HG02610 (cell line): ENCODE data around the gene PTPRN2.
"Not testable (repeated sequence)": the region's sequence is repeated elsewhere in the genome, so short reads cannot be mapped to it uniquely, and the experiment has no call there.

ENCODE experiments used
- ATAC-seq: cut with Tn5 transposase; IDR thresholded peaks from one replicate; pipeline ENCODE4 v1.9.1; 2021; ENCODE audit warnings: mild to moderate bottlenecking, moderate library complexity; ENCODE audit not compliant: unreplicated experiment

The PTPRN2 gene

DNA sequence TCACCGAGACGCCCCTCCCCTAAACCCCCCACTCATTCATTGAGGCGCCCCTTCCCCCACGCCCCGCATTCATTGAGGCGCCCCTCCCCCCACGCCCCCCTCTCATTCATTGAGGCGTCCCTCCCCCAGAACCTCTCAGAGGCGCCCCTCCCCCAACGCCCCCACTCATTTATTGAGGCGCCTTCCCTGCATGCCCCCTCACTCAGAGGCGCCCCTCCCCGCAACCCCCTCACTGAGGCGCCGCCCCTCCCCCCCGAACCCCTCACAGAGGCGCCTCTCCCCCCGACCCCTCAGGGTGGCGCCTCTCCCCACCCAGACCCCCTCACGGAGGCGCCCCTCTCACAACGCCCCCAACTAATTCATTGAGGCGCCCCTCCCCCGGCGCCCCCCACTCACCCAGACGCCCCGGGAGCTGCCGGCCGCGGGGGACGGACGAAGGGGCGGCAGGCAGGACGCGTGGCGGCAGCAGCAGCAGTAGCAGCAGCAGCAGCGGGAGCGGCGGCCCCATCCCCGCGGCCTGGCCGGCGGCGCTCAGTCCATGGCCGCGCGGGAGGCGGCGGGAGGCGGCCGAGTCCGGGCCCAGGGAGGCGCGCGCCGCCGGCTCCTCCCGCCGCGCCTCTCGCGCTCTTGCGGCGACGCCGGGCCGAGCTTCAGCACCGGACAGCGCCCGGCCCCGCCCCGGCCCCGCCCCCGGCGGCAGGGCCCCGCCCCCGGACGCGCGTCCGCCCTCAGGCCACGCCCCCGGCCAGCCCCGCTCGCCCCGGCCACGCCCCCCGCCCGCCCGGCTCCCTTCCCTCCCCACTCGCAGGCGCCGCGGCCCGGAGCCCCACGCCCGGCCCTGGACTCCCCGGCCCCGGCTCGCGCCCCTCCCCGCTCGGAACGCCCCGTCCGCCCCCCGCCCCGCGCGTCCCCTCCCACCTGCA, at the start of gene PTPRN2:
Gene PTPRN2 (minus strand): TSS at position 662 of the 923 bp plus-strand sequence.
- no peak for ATAC-seq

GRCh38 chr7:158633055-158633956, 45.7 kb upstream of the PTPRN2 start:
- ATAC-seq, result peak; percentile 62

- ATAC-seq, result no peak
Observed at GRCh38 chr7:158631574-158632195, 44.1 kb upstream of the PTPRN2 start.

DNA sequence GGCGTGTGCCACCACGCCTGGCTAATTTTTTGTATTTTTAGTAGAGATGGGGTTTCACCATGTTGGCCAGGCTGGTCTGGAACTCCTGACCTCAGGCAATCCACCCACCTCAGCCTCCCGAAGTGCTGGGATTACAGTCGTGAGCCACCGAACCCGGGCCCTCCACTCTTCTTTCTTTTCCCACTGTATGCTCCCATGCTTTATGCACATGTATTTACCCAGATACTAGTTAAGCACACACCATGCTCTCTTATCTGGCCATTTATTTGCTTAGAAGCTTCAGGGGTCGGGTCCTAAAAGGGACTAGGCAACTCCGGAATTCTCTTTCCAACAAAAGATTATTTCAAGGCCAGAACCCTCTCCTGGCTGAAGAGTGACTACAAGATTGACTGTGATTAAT, 38.7 kb upstream of the PTPRN2 start:
- ATAC-seq, result not testable (repeated sequence)

DNA sequence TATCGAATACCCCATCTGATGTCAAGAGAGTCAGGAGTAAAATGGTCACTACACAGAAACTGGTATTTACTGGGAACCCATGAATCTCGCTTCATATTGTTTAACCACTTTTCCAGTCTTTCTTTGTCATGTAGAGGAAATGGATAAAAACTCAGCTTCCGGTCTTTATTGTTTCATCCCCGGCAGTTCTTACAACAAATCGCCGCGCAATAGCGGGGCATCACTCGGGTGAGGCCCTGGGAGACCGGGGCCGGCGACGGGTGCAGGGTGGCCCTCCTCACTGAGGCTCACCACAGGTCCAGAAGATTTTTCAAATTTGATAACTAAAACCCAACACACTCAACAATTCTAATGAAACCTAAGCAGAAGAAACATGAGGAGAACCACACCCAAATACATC, 35.6 kb upstream of the PTPRN2 start:
- no peak for ATAC-seq

- ATAC-seq, result no peak
Observed at GRCh38 chr7:158620839-158621441, 33.3 kb upstream of the PTPRN2 start.

- no peak for ATAC-seq
Observed at GRCh38 chr7:158620418-158620817, 32.8 kb upstream of the PTPRN2 start.

- no peak for ATAC-seq
Observed at GRCh38 chr7:158618745-158619140, 31.1 kb upstream of the PTPRN2 start.

DNA sequence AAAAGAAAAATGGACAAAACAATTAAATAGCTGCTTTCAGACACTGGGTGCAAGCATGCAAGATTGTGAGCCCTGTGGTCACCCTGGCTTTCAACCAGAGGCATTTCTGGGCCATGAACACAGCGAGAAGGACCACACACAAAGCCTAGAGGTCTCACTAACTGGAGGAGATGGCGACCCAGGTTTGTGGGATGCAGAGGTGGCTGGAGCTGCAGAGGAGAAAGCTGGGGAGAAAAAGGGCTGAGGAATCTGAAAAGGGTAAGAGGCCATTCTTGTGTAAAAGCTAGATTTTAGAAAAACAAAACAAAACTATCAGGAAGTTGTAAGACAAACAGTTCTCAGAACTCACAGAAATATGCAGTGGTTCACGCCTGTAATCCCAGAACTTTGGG, 30.1 kb upstream of the PTPRN2 start:
- no peak for ATAC-seq

DNA sequence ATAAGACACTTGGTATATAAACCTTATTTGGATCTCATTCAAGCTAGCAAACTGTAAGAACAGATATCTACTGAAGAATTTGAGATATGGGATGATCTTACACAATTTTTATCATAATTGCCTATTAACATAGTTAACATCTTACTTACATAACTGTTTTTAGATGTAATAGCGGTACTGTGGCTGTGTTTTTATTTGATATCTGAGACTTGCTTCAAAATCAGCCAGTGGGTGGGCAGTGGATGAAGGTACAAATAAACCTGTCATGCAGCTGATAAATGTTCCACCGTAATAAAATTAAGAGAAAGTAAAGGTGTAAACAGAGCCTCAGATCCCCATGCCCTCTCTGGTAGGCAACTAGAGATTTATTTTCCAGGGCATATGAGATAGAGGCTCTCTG, 28.4 kb upstream of the PTPRN2 start:
- ATAC-seq, result no peak

- ATAC-seq, result no peak
Observed at GRCh38 chr7:158614700-158615099, 27.1 kb upstream of the PTPRN2 start.

DNA sequence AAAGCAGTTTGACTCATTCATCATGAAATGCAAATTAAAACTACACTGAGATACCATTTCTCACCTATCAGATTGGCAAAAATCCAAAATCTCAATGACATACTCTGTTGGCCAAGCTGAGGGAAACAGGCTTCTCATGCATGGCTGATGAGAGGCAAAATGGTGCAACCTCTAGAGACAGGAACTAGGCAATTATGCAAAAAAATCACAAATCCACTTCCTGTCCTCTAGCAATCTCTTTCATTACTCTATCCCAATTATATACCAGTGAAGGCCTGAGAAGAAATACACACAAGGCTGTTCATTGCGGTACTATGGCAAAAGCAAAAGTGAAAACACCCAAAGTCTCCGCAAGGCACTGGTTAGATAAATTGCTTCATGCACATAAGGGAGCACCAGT, 25.9 kb upstream of the PTPRN2 start:
- peak; percentile 95 for ATAC-seq

DNA sequence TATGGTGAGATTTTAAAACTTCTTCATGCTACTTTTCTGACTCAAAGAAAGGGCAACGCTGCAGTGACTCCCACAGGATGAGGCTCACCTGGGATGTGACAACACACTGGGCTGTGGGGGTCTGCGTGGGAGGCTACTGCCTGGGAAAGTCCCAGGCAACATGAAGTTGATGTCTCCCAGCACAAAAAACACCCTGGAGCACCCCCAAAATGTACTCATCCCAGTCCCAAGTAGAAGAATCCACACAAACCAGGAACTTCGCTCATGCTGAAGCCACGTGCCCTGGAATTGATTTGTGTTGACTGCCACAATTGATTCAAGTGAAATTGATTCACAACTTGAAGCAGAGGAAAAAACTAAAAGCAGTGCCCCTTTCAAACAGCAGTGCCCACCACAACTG, 24.9 kb upstream of the PTPRN2 start:
- ATAC-seq, result no peak

GRCh38 chr7:158611541-158611940, 23.9 kb upstream of the PTPRN2 start:
- ATAC-seq, result no peak

DNA sequence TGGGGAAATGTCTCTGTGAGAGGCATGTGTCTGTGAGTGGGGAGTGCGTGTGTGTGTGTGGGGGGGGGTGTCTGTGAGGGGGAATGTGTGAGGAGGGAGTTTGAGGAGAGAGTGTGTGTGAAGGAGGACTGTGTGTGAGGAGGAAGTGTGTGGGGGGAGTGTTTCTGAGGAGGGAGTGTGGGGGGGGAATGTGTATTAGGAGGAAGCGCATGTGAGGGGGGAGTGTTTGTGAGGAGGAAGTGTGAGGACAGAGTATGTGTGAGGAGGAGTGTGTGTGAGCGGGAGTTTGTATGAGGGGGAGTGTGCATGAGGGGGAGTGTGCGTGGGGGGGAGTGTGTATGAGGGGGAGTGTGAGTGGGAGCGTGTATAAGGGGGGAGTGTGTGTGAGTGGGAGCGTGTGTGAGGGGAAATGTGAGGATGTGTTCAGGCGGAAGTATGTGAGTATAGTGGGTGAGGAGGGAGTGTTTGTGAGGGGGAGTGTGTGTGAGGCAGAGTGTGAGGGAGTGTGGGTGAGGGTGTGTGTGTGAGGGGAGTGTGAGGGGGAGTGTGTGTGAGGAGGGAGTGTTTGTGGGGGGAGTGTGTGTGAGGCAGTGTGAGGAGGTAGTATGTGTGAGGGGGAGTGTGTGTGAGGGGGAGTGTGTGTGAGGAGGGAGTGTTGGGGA, 21.8 kb upstream of the PTPRN2 start:
- ATAC-seq, result no peak

DNA sequence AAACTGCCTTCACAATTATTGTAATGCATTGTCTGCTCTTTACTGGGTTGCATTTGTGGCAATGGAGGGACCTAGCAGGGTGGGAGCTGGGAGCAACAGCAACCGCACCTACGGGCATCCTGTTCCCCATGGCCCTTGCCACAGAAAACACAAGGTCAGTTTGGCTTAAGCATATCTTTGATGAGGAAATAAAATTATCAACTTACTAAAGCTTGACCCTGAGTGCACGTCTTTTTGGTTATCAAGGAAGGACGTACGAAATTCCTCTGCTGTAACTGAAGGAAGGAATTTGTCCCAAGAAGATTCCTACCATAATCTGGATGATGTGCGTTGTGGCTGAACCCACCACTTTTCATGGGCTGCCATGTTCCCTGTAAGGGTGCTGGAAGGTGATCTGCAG, 19.9 kb upstream of the PTPRN2 start:
- no peak for ATAC-seq

GRCh38 chr7:158606671-158607424, 19.2 kb upstream of the PTPRN2 start:
- no peak for ATAC-seq

- no peak for ATAC-seq
Observed at GRCh38 chr7:158606129-158606528, 18.5 kb upstream of the PTPRN2 start.
